H1 (cell line): Measurements from ENCODE around the gene MBNL2. TPM values are rescaled to one million over a fixed set of nuclear protein-coding genes. Genes with fewer than 3 reads are reported as not detected.

ENCODE experiments used
- BRCA1 ChIP-seq: IDR thresholded peaks from 2 replicates; pipeline ENCODE4 v1.6.1; 2012; ENCODE audit warnings: low read depth, low read length, improper control_type of control experiment
- KDM1A ChIP-seq: fragments of 200-600, 300-600 bp; sonication (generic); IDR thresholded peaks from 2 replicates; pipeline ENCODE4 v1.7.1; 2016; ENCODE audit warnings: mild to moderate bottlenecking, low read length, borderline replicate concordance
- RFX5 ChIP-seq: IDR thresholded peaks from 2 replicates; pipeline ENCODE4 v1.6.1; 2011; ENCODE audit warnings: low read depth, low read length, improper control_type of control experiment, borderline replicate concordance
- RXRA ChIP-seq: IDR thresholded peaks from 2 replicates; pipeline ENCODE4 v1.6.1; 2011; ENCODE audit warnings: low read depth, mild to moderate bottlenecking, low read length, moderate library complexity; ENCODE audit not compliant: insufficient read depth
- polyA plus RNA-seq, 7 experiments: library from polyadenylated mRNA; depleted of rRNA in 3 of 7; stranded (reverse) in 5 of 7; unstranded in 2 of 7; fragments of >200 nt in 5 of 7; fragments of 200-250 nt in 2 of 7; gene quantifications; 1 replicate in 5 of 7; 2 replicates in 1 of 7; 4 replicates in 1 of 7; pipeline versions ENCODE4 v1.2.1 to v1.2.3, GENCODE V29; 2011 to 2013; ENCODE audit warnings: missing spikeins in 2 of 7, mixed read lengths in 2 of 7
- total RNA-seq: library from RNA; stranded (reverse); fragmentation: NEBNext Ultra II Directional; extraction: Animal tissue kit (Norgen Biotek cat#: 25700); gene quantifications from 2 replicates; pipeline ENCODE4 v1.2.1, GENCODE V29; 2021

MBNL2 gene
- total and polyA plus RNA-seq, 2 of the 8 experiments (the other 6 are each of a cell fraction or from before 2014, with no cell fraction given): 1.0 to 2.6 TPM

DNA sequence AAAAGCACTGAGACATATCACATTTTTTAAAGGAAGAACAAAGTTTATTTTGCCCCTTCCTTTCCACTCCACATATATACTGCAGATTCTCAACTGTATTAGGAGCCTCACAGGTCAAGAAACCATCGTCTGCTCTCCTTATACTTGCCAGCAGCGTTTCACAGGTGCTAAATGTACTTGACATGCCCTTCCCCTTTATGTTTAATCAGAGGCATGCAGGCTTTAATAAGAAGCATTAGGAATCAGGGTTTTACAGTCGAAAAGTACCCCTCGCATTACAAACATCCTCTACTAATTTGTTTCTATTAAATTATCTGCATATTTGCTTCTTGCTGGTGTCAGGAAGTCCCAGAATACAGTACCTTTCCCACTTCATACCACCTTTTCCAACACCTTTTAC lies 208.2 kb downstream of the MBNL2 start (continued):
- TF ChIP-seq RXRA: no peak
- no peak for TF ChIP-seq BRCA1
- TF ChIP-seq RFX5: no peak
- no peak for TF ChIP-seq KDM1A
